Endothelial cell of umbilical vein (primary cell): Measurements from ENCODE around the gene PAXX. TPM values are rescaled to one million over a fixed set of nuclear protein-coding genes. Genes with fewer than 3 reads are reported as not detected.

Source experiments
- BruUV-seq: library from RNA; stranded (reverse); fragments of 400-500 nt; replicated peaks from 2 replicates; lab custom pipeline; 2021; lab: Mats Ljungman, UMichigan
- CTCF ChIA-PET: fragments of 300-600, 350-600 bp; sonication (Branson Sonifier 250); formaldehyde crosslinking; loops from one replicate; lab custom pipeline; 2021; ENCODE audit warnings: antibody characterized with exemption, inconsistent platforms; lab: Charles Lee
- POLR2A ChIA-PET: fragments of 300-600, 350-600 bp; sonication (Branson Sonifier 250); formaldehyde crosslinking; loops from one replicate; lab custom pipeline; 2021; ENCODE audit warnings: antibody characterized with exemption, inconsistent platforms; lab: Charles Lee
- DNase-seq: peaks from one replicate; pipeline ENCODE4 v3.0.0-alpha.2; 2011; ENCODE audit warnings: low read depth, low spot score
- FAIRE-seq: peaks from 2 replicates; lab custom pipeline; 2011; peaks lifted over from hg19 to GRCh38; lab: Jason Lieb, UNC
- H2AFZ ChIP-seq: 2 replicates; pipeline ENCODE4 v1.6.0; 2012; ENCODE audit warnings: low read depth, low read length, control low read depth, inconsistent platforms
- H3K27ac ChIP-seq: 2 replicates; pipeline ENCODE4 v1.5.1; 2011; ENCODE audit warnings: low read depth, mild to moderate bottlenecking, control low read depth, low read length, moderate library complexity; ENCODE audit not compliant: insufficient read depth
- H3K27me3 ChIP-seq, 2 experiments: 2 replicates each; pipeline versions ENCODE4 v1.6.0 to v1.6.1; 2011; ENCODE audit warnings: low read length in 2 of 2, mixed read lengths in 1 of 2; ENCODE audit not compliant: control insufficient read depth in 2 of 2, insufficient read depth in 2 of 2
- H3K36me3 ChIP-seq, 2 experiments: 2 replicates in 1 of 2; 3 replicates in 1 of 2; pipeline ENCODE4 v1.5.1; 2011; ENCODE audit warnings: low read length in 2 of 2, mild to moderate bottlenecking in 1 of 2, moderate library complexity in 1 of 2; ENCODE audit not compliant: control insufficient read depth in 2 of 2, insufficient read depth in 2 of 2; ENCODE audit errors: extremely low read depth in 1 of 2
- H3K4me1 ChIP-seq: 3 replicates; pipeline ENCODE4 v1.5.1; 2011; ENCODE audit warnings: mild to moderate bottlenecking, low read length; ENCODE audit not compliant: control insufficient read depth, insufficient read depth; ENCODE audit errors: extremely low read depth
- H3K4me2 ChIP-seq: 2 replicates; pipeline ENCODE4 v1.6.1; 2011; ENCODE audit warnings: low read length, control low read depth, mixed read lengths; ENCODE audit not compliant: insufficient read depth
- H3K4me3 ChIP-seq, 3 experiments: fragments of 200-600 bp in 1 of 3; sonication (generic), shearing (Covaris generic) in 1 of 3; replicated peaks in 1 of 3; 2 replicates each; pipeline ENCODE4 v1.5.1; 2011 to 2016; ENCODE audit warnings: control low read depth in 3 of 3, low read length in 3 of 3, mild to moderate bottlenecking in 2 of 3, inconsistent platforms in 1 of 3, low read depth in 1 of 3, moderate library complexity in 1 of 3; ENCODE audit not compliant: insufficient read depth in 1 of 3
- H3K79me2 ChIP-seq: 2 replicates; pipeline ENCODE4 v1.6.0; 2012; ENCODE audit warnings: low read length, inconsistent platforms; ENCODE audit not compliant: control insufficient read depth, insufficient read depth
- H3K9ac ChIP-seq: replicated peaks from 2 replicates; pipeline ENCODE3; 2011; ENCODE audit warnings: low read length, control low read depth; ENCODE audit not compliant: insufficient read depth; ENCODE audit errors: extremely low read depth
- H3K9me1 ChIP-seq: replicated peaks from 3 replicates; pipeline ENCODE4 v1.6.0; 2011; ENCODE audit warnings: mild to moderate bottlenecking, low read length; ENCODE audit not compliant: control insufficient read depth, insufficient read depth; ENCODE audit errors: extremely low read depth
- H3K9me3 ChIP-seq: replicated peaks from 2 replicates; pipeline ENCODE4 v1.5.1; 2012; ENCODE audit warnings: low read length, inconsistent platforms; ENCODE audit not compliant: control insufficient read depth, insufficient read depth
- H4K20me1 ChIP-seq: replicated peaks from 2 replicates; pipeline ENCODE3; 2011; ENCODE audit warnings: mild to moderate bottlenecking, low read length; ENCODE audit not compliant: control insufficient read depth, insufficient read depth; ENCODE audit errors: extremely low read depth
- EZH2 ChIP-seq: IDR thresholded peaks from 2 replicates; pipeline ENCODE4 v1.6.1; 2012; ENCODE audit warnings: borderline replicate concordance, low read depth, mild to moderate bottlenecking, moderate library complexity, low read length, inconsistent platforms; ENCODE audit not compliant: severe bottlenecking
- FOS ChIP-seq: IDR thresholded peaks from 2 replicates; pipeline ENCODE4 v1.6.1; 2011; ENCODE audit warnings: mild to moderate bottlenecking, low read length, moderate library complexity, borderline replicate concordance; ENCODE audit not compliant: insufficient read depth
- GATA2 ChIP-seq: IDR thresholded peaks from 2 replicates; pipeline ENCODE4 v1.7.0; 2011; ENCODE audit warnings: low read depth, mild to moderate bottlenecking, moderate library complexity, mixed read lengths, low read length; ENCODE audit not compliant: insufficient read length, insufficient read depth
- JUN ChIP-seq: IDR thresholded peaks from 2 replicates; pipeline ENCODE4 v1.6.1; 2011; ENCODE audit warnings: borderline replicate concordance, low read depth; ENCODE audit not compliant: insufficient read length, insufficient read depth
- MYC ChIP-seq: IDR thresholded peaks from one replicate; pipeline ENCODE4 v1.6.1; 2011; ENCODE audit warnings: mild to moderate bottlenecking, low read depth, low read length
- POLR2A ChIP-seq: IDR thresholded peaks from 2 replicates; pipeline ENCODE4 v1.6.1; 2012; ENCODE audit warnings: low read depth, mild to moderate bottlenecking, control low read depth, low read length
- POLR2AphosphoS5 ChIP-seq: IDR thresholded peaks from 2 replicates; pipeline ENCODE4 v1.6.1; 2012; ENCODE audit warnings: low read depth, mild to moderate bottlenecking, control low read depth, low read length, moderate library complexity; ENCODE audit not compliant: insufficient read depth
- dilution Hi-C: fragments of 300-500 bp; cut with MboI; formaldehyde crosslinking; loops from one replicate; pipeline ENCODE4 v1.15.0; 2019; ENCODE audit warnings: low sequenced_read_pairs; ENCODE audit not compliant: extremely low pct_ligation_motif_present
- intact Hi-C: fragments of 100-400 bp; cut with micrococcal nuclease; formaldehyde crosslinking; loops from one replicate; pipeline ENCODE4 v1.10.0; 2022
- polyA plus RNA-seq, 4 experiments: library from polyadenylated mRNA; depleted of rRNA in 3 of 4; stranded (reverse) in 3 of 4; unstranded in 1 of 4; fragments of >200 nt; gene quantifications; 2 replicates each; pipeline versions ENCODE4 v1.2.1 to v1.2.3, GENCODE V29; 2011 to 2012; ENCODE audit warnings: missing spikeins in 1 of 4
- total RNA-seq: library from RNA; stranded (reverse); gene quantifications from 2 replicates; pipeline ENCODE4 v1.2.3, GENCODE V29; 2021
- TF ChIP-seq, protein P1 (sequence below): IDR thresholded peaks from 2 replicates; pipeline ENCODE4 v1.6.1; 2011; ENCODE audit not compliant: insufficient read depth, insufficient read length
- TF ChIP-seq, protein P2 (sequence below), 2 donors: IDR thresholded peaks; 1 replicate in 1 of 2; 2 replicates in 1 of 2; pipeline ENCODE4 v1.5.1; 2011; ENCODE audit warnings: low read length in 2 of 2, mild to moderate bottlenecking in 2 of 2, moderate library complexity in 2 of 2, control low read depth in 1 of 2, inconsistent platforms in 1 of 2, low read depth in 1 of 2; ENCODE audit not compliant: insufficient read depth in 1 of 2; ENCODE audit errors: extremely low read depth in 1 of 2

The PAXX gene
- total and polyA plus RNA-seq, 2 donors (not counting 3 experiments of a cell fraction or from before 2014, with no cell fraction given), result 34.0 to 35.0 TPM

DNA sequence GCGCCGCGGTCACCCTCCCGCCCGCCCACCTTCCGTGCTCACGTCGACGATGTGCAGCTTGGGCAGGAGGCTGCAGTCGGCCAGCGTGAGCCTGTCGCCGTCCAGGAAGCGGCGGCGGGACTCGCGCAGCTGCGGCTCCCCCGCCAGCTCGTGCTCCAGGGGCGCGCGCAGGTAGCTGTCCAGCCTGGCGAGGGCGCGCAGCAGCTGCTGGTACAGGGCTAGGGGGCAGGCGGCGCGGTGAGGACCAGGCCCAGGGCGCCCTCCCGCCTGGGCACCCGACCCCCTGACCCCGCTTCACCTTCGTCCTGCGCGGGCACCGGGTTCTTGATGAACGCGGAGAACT lies 2.6 kb downstream of the PAXX start:
- H3K9me1 ChIP-seq, result no peaks in the 10 kb centered on the region
- ChIA-PET CTCF (interaction anchor here (1.3 to 1.9 kb wide), 3 partner anchors 41 to 69 kb away, joined by 3 to 16 read pairs (median 4); no protein-coding TSS in a partner anchor), POLR2A (no interaction called here)
- TF ChIP-seq, protein P1, sequence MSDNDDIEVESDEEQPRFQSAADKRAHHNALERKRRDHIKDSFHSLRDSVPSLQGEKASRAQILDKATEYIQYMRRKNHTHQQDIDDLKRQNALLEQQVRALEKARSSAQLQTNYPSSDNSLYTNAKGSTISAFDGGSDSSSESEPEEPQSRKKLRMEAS, result no peak
- TF ChIP-seq JUN (no peak), POLR2AphosphoS5 (no peak), FOS (no peak), POLR2A (no peak), GATA2 (no peak), MYC (no peak), EZH2 (no peak)
- TF ChIP-seq, protein P2, sequence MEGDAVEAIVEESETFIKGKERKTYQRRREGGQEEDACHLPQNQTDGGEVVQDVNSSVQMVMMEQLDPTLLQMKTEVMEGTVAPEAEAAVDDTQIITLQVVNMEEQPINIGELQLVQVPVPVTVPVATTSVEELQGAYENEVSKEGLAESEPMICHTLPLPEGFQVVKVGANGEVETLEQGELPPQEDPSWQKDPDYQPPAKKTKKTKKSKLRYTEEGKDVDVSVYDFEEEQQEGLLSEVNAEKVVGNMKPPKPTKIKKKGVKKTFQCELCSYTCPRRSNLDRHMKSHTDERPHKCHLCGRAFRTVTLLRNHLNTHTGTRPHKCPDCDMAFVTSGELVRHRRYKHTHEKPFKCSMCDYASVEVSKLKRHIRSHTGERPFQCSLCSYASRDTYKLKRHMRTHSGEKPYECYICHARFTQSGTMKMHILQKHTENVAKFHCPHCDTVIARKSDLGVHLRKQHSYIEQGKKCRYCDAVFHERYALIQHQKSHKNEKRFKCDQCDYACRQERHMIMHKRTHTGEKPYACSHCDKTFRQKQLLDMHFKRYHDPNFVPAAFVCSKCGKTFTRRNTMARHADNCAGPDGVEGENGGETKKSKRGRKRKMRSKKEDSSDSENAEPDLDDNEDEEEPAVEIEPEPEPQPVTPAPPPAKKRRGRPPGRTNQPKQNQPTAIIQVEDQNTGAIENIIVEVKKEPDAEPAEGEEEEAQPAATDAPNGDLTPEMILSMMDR (IDR thresholded peaks at IDR 0.05; ENCODE audit: extremely low read depth in 1 of 2, insufficient read depth in 1 of 2, low read depth in 1 of 2, low read length in 2 of 2), result no peak
- H3K9me3 ChIP-seq, result no peaks in the 10 kb centered on the region
- H3K4me3 ChIP-seq, result no peak overlapping the region
- H3K9ac ChIP-seq, result no peak overlapping the region
- H3K27me3 ChIP-seq, result no peaks in the 10 kb centered on the region
- intact Hi-C loops (loop anchor here (5.0 kb wide), 2 partner anchors 48 to 153 kb away; partner anchors contain the start of genes AJM1 and C8G), dilution Hi-C loops (no loop called here)
- no peak overlapping the region for H2AFZ ChIP-seq
- H3K4me1 ChIP-seq, result peaks cover 32% of the 10 kb centered on the region
- no peaks in the 10 kb centered on the region for H3K36me3 ChIP-seq
- peaks cover 9% of the 10 kb centered on the region for H3K79me2 ChIP-seq
- BruUV-seq, result no TSS peak
- H3K27ac ChIP-seq, result no peak overlapping the region
- FAIRE-seq (no peak), DNase-seq (no peak)
- no peaks in the 10 kb centered on the region for H4K20me1 ChIP-seq
- no peak overlapping the region for H3K4me2 ChIP-seq
